HEK293 (cell line): ENCODE measurements around the gene ADAMTS10.

Experiments used
- CTCF ChIA-PET: fragments of 350-600 bp; formaldehyde crosslinking; extraction: SDS; loops from one replicate; lab custom pipeline; 2021; ENCODE audit warnings: antibody characterized with exemption; lab: Yijun Ruan, JAX
- POLR2A ChIA-PET: fragments of 300-600 bp; formaldehyde crosslinking; extraction: SDS; loops from one replicate; lab custom pipeline; 2020; ENCODE audit warnings: antibody characterized with exemption, inconsistent platforms; lab: Yijun Ruan, JAX
- H3K27ac ChIP-seq: fragments of 200-500 bp; sonication (Bioruptor generic); 2 replicates; pipeline ENCODE4 v1.5.1; 2014; ENCODE audit warnings: low read depth, low read length, control low read depth, inconsistent platforms; ENCODE audit errors: extremely low read depth
- H3K36me3 ChIP-seq, 2 experiments: fragments of 200-500 bp in 1 of 2; sonication (Bioruptor generic) in 1 of 2; 1 replicate in 1 of 2; 2 replicates in 1 of 2; pipeline ENCODE4 v1.5.1; 2014 to 2017; ENCODE audit warnings: inconsistent platforms in 2 of 2, low read length in 2 of 2; ENCODE audit not compliant: control insufficient read depth in 2 of 2, insufficient read depth in 1 of 2
- H3K4me1 ChIP-seq: fragments of 200-500 bp; sonication (Bioruptor generic); 2 replicates; pipeline ENCODE4 v1.5.1; 2014; ENCODE audit warnings: mild to moderate bottlenecking, low read length, inconsistent platforms; ENCODE audit not compliant: control insufficient read depth, insufficient read depth
- H3K4me3 ChIP-seq: 2 replicates; pipeline ENCODE4 v1.5.1; 2011; ENCODE audit warnings: low read depth, mild to moderate bottlenecking, control low read depth, low read length, moderate library complexity
- H3K9me3 ChIP-seq: fragments of 200-500 bp; sonication (Bioruptor generic); 2 replicates; pipeline ENCODE4 v1.5.1; 2014; ENCODE audit warnings: low read depth, low read length, inconsistent platforms; ENCODE audit not compliant: control insufficient read depth, insufficient read depth
- AEBP2 ChIP-seq: fragments of 450-650 bp; formaldehyde crosslinking; IDR thresholded peaks from 2 replicates; pipeline ENCODE4 v1.5.1; 2016; ENCODE audit warnings: missing biosample characterization, missing genetic modification characterization, borderline replicate concordance
- ELK4 ChIP-seq: IDR thresholded peaks from 2 replicates; pipeline ENCODE4 v1.6.1; 2011; ENCODE audit warnings: mild to moderate bottlenecking, low read depth, low read length, borderline replicate concordance
- MEIS1 ChIP-seq: sonication (generic); formaldehyde crosslinking; IDR thresholded peaks from 2 replicates; pipeline ENCODE4 v1.8.1; 2022; ENCODE audit warnings: missing genetic modification reagents, mild to moderate bottlenecking, borderline replicate concordance
- SCRT2 ChIP-seq: fragments of 450-650 bp; formaldehyde crosslinking; IDR thresholded peaks from 2 replicates; pipeline ENCODE4 v1.5.1; 2016; ENCODE audit warnings: missing biosample characterization, missing genetic modification characterization
- SP3 ChIP-seq: fragments of 450-650 bp; formaldehyde crosslinking; IDR thresholded peaks from 2 replicates; pipeline ENCODE4 v1.5.1; 2016; ENCODE audit warnings: missing biosample characterization, missing genetic modification characterization
- ZBTB17 ChIP-seq: fragments of 450-650 bp; formaldehyde crosslinking; IDR thresholded peaks from 2 replicates; pipeline ENCODE4 v1.5.1; 2016; ENCODE audit warnings: missing biosample characterization, missing genetic modification characterization
- ZBTB6 ChIP-seq: fragments of 450-650 bp; formaldehyde crosslinking; IDR thresholded peaks from 2 replicates; pipeline ENCODE4 v1.5.1; 2017; ENCODE audit warnings: missing biosample characterization, missing genetic modification characterization
- ZFP41 ChIP-seq: fragments of 450-650 bp; formaldehyde crosslinking; IDR thresholded peaks from 2 replicates; pipeline ENCODE4 v1.5.1; 2016; ENCODE audit warnings: missing biosample characterization, missing genetic modification characterization, borderline replicate concordance
- ZNF140 ChIP-seq: fragments of 450-650 bp; formaldehyde crosslinking; IDR thresholded peaks from 2 replicates; pipeline ENCODE4 v1.5.1; 2016; ENCODE audit warnings: missing biosample characterization, missing genetic modification characterization
- ZNF148 ChIP-seq: fragments of 450-650 bp; formaldehyde crosslinking; IDR thresholded peaks from 2 replicates; pipeline ENCODE4 v1.5.0; 2017; ENCODE audit warnings: missing biosample characterization, missing genetic modification characterization, borderline replicate concordance
- ZNF157 ChIP-seq: fragments of 450-650 bp; formaldehyde crosslinking; IDR thresholded peaks from 2 replicates; pipeline ENCODE4 v1.5.1; 2016; ENCODE audit warnings: missing biosample characterization, missing genetic modification characterization
- ZNF169 ChIP-seq: fragments of 450-650 bp; formaldehyde crosslinking; IDR thresholded peaks from 2 replicates; pipeline ENCODE4 v1.5.1; 2016; ENCODE audit warnings: missing biosample characterization, missing genetic modification characterization
- ZNF214 ChIP-seq: fragments of 450-650 bp; formaldehyde crosslinking; IDR thresholded peaks from 2 replicates; pipeline ENCODE4 v1.5.1; 2017; ENCODE audit warnings: missing biosample characterization, mild to moderate bottlenecking, missing genetic modification characterization, borderline replicate concordance
- ZNF24 ChIP-seq: fragments of 450-650 bp; formaldehyde crosslinking; IDR thresholded peaks from 2 replicates; pipeline ENCODE4 v1.5.1; 2016; ENCODE audit warnings: missing biosample characterization, missing genetic modification characterization
- ZNF266 ChIP-seq: fragments of 450-650 bp; formaldehyde crosslinking; IDR thresholded peaks from 2 replicates; pipeline ENCODE4 v1.5.1; 2016; ENCODE audit warnings: missing biosample characterization, missing genetic modification characterization, low read depth
- ZNF324 ChIP-seq: fragments of 450-650 bp; formaldehyde crosslinking; IDR thresholded peaks from 2 replicates; pipeline ENCODE4 v1.5.1; 2016; ENCODE audit warnings: missing biosample characterization, missing genetic modification characterization
- ZNF354C ChIP-seq: fragments of 450-650 bp; formaldehyde crosslinking; IDR thresholded peaks from 2 replicates; pipeline ENCODE4 v1.5.1; 2016; ENCODE audit warnings: missing biosample characterization, missing genetic modification characterization, low read depth, borderline replicate concordance
- ZNF394 ChIP-seq: fragments of 450-650 bp; formaldehyde crosslinking; IDR thresholded peaks from 2 replicates; pipeline ENCODE4 v1.5.1; 2016; ENCODE audit warnings: missing biosample characterization, missing genetic modification characterization, mild to moderate bottlenecking, moderate library complexity, borderline replicate concordance
- ZNF423 ChIP-seq: fragments of 450-650 bp; formaldehyde crosslinking; IDR thresholded peaks from 2 replicates; pipeline ENCODE4 v1.5.1; 2016; ENCODE audit warnings: missing biosample characterization, missing genetic modification characterization
- ZNF48 ChIP-seq: fragments of 450-650 bp; formaldehyde crosslinking; IDR thresholded peaks from 2 replicates; pipeline ENCODE4 v1.5.1; 2016; ENCODE audit warnings: missing biosample characterization, missing genetic modification characterization
- ZNF501 ChIP-seq: fragments of 450-650 bp; formaldehyde crosslinking; IDR thresholded peaks from 2 replicates; pipeline ENCODE4 v1.5.1; 2016; ENCODE audit warnings: missing biosample characterization, missing genetic modification characterization
- ZNF600 ChIP-seq: fragments of 450-650 bp; formaldehyde crosslinking; IDR thresholded peaks from 2 replicates; pipeline ENCODE4 v1.5.1; 2016; ENCODE audit warnings: missing biosample characterization, missing genetic modification characterization
- ZNF654 ChIP-seq: fragments of 450-650 bp; formaldehyde crosslinking; IDR thresholded peaks from 2 replicates; pipeline ENCODE4 v1.5.1; 2016; ENCODE audit warnings: low read depth, missing biosample characterization, missing genetic modification characterization
- ZNF664 ChIP-seq: fragments of 450-650 bp; formaldehyde crosslinking; IDR thresholded peaks from 2 replicates; pipeline ENCODE4 v1.5.1; 2016; ENCODE audit warnings: missing biosample characterization, missing genetic modification characterization
- ZNF692 ChIP-seq: fragments of 450-650 bp; formaldehyde crosslinking; IDR thresholded peaks from 2 replicates; pipeline ENCODE4 v1.5.1; 2016; ENCODE audit warnings: missing biosample characterization, missing genetic modification characterization
- ZNF707 ChIP-seq: fragments of 450-650 bp; formaldehyde crosslinking; IDR thresholded peaks from 2 replicates; pipeline ENCODE4 v1.5.1; 2016; ENCODE audit warnings: missing biosample characterization, missing genetic modification characterization
- ZNF785 ChIP-seq: fragments of 450-650 bp; formaldehyde crosslinking; IDR thresholded peaks from 2 replicates; pipeline ENCODE4 v1.5.1; 2016; ENCODE audit warnings: missing biosample characterization, missing genetic modification characterization
- ZSCAN23 ChIP-seq: fragments of 450-650 bp; formaldehyde crosslinking; IDR thresholded peaks from 2 replicates; pipeline ENCODE4 v1.5.1; 2016; ENCODE audit warnings: missing biosample characterization, missing genetic modification characterization
- ZSCAN5A ChIP-seq: fragments of 450-650 bp; formaldehyde crosslinking; IDR thresholded peaks from 2 replicates; pipeline ENCODE4 v1.5.1; 2016; ENCODE audit warnings: missing biosample characterization, missing genetic modification characterization
- ZXDB ChIP-seq: fragments of 450-650 bp; formaldehyde crosslinking; IDR thresholded peaks from 2 replicates; pipeline ENCODE4 v1.5.1; 2016; ENCODE audit warnings: missing biosample characterization, missing genetic modification characterization

The ADAMTS10 gene

GRCh38 chr19:8654591-8655339, 44.2 kb upstream of the ADAMTS10 start:
- H3K27ac ChIP-seq = no peak overlapping the region
- ChIA-PET POLR2A (no interaction called here), CTCF (interaction anchor here (0.6 to 3.4 kb wide), 30 partner anchors 9 to 675 kb away, joined by 3 to 50 read pairs (median 4); partner anchors contain the start of genes MYO1F and NFILZ)
- no peaks in the 10 kb centered on the region for H3K4me1 ChIP-seq
- peak overlapping the region; percentile 9; the same call in 1 of the 2 replicates for H3K4me3 ChIP-seq
- no peaks in the 10 kb centered on the region for H3K9me3 ChIP-seq
- no peaks in the 10 kb centered on the region for H3K36me3 ChIP-seq
- TF ChIP-seq ZNF394 = no peak
- TF ChIP-seq ZFP41 (tag by site-specific recombination) = no peak
- no peak for TF ChIP-seq AEBP2 (tag by site-specific recombination)
- TF ChIP-seq ZNF140 = no peak
- TF ChIP-seq SP3 (tag by site-specific recombination) = peak; percentile 4; the same call in 1 of the 2 replicates
- TF ChIP-seq ZNF24 (tag by site-specific recombination) = no peak
- no peak for TF ChIP-seq MEIS1 (CRISPR knock-in tag)
- TF ChIP-seq ZNF266 (tag by site-specific recombination) = no peak
- no peak for TF ChIP-seq ZSCAN5A (tag by site-specific recombination)
- TF ChIP-seq ZNF148 (tag by site-specific recombination) = no peak
- TF ChIP-seq ZNF654 = peak; percentile 95
- no peak for TF ChIP-seq ZNF423 (tag by site-specific recombination)
- peak; percentile 63 for TF ChIP-seq SCRT2 (tag by site-specific recombination)
- no peak for TF ChIP-seq ZNF169 (tag by site-specific recombination)
- no peak for TF ChIP-seq ZNF785 (tag by site-specific recombination)
- TF ChIP-seq ZBTB6 (tag by site-specific recombination) = no peak
- TF ChIP-seq ZNF324 (tag by site-specific recombination) = no peak
- peak; percentile 67 for TF ChIP-seq ZBTB17 (tag by site-specific recombination)
- 0 out of 2 replicates have a peak, but pooled peaks have one; percentile 15 for TF ChIP-seq ZNF600 (tag by site-specific recombination)
- TF ChIP-seq ZNF354C (tag by site-specific recombination) = no peak
- TF ChIP-seq ZNF214 (tag by site-specific recombination) = no peak
- TF ChIP-seq ZSCAN23 (tag by site-specific recombination) = no peak
- no peak for TF ChIP-seq ZNF48 (tag by site-specific recombination)
- TF ChIP-seq ZXDB = no peak
- no peak for TF ChIP-seq ZNF664 (tag by site-specific recombination)
- no peak for TF ChIP-seq ZNF157 (tag by site-specific recombination)
- TF ChIP-seq ELK4 = no peak
- TF ChIP-seq ZNF501 (tag by site-specific recombination) = no peak
- no peak for TF ChIP-seq ZNF707 (tag by site-specific recombination)
- no peak for TF ChIP-seq ZNF692 (tag by site-specific recombination)
